ENCODE measurements around the gene INPP1.

DNA sequence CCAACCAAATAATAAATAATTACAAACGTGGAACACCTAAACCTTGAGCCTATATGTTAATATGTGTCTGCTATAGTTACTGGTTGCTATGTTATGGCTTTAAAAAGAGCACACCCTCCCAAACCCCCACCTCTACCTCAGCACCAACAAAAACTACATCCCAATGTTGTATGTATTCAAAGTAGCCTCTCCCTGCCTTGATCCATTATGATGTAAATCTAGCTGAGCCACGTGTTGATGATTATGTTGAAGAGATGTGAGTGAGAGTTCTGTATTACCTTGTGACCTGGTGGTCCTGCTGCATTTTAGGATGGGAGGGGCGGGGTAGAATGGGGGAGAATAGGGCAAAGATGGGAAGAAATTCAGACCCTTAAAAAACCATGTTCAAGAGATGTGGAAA is 69.6 kb downstream of the INPP1 start:
- no peak for TF ChIP-seq NRF1 (IDR thresholded peaks at IDR 0.05; ENCODE audit: low read depth, low read length)
- TF ChIP-seq, protein P1, sequence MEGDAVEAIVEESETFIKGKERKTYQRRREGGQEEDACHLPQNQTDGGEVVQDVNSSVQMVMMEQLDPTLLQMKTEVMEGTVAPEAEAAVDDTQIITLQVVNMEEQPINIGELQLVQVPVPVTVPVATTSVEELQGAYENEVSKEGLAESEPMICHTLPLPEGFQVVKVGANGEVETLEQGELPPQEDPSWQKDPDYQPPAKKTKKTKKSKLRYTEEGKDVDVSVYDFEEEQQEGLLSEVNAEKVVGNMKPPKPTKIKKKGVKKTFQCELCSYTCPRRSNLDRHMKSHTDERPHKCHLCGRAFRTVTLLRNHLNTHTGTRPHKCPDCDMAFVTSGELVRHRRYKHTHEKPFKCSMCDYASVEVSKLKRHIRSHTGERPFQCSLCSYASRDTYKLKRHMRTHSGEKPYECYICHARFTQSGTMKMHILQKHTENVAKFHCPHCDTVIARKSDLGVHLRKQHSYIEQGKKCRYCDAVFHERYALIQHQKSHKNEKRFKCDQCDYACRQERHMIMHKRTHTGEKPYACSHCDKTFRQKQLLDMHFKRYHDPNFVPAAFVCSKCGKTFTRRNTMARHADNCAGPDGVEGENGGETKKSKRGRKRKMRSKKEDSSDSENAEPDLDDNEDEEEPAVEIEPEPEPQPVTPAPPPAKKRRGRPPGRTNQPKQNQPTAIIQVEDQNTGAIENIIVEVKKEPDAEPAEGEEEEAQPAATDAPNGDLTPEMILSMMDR (IDR thresholded peaks at IDR 0.05) = no peak
- TF ChIP-seq YY1 (IDR thresholded peaks at IDR 0.05; ENCODE audit: low read depth) = no peak
